CD4-positive, alpha-beta T cell (primary cell): ENCODE results near the gene MPHOSPH9. TPM values are rescaled to one million over a fixed set of nuclear protein-coding genes. Genes with fewer than 3 reads are reported as not detected.
A peak's percentile ranks its signal among the peaks of the same experiment; 100 is the strongest.

Source experiments
- ATAC-seq: fragments of 200-7000 bp; cut with Tn5 transposase; one replicate; pipeline ENCODE4 v1.10.0; 2022; ENCODE audit warnings: mild to moderate bottlenecking; ENCODE audit not compliant: poor library complexity
- CTCF ChIA-PET: fragments of 350-600 bp; sonication (Branson Sonifier 250); formaldehyde crosslinking; loops from one replicate; lab custom pipeline; 2021; ENCODE audit warnings: antibody characterized with exemption, inconsistent platforms; lab: Charles Lee
- POLR2A ChIA-PET: fragments of 350-600 bp; sonication (Branson Sonifier 250); formaldehyde crosslinking; loops from one replicate; lab custom pipeline; 2021; ENCODE audit warnings: antibody characterized with exemption, inconsistent platforms; lab: Charles Lee
- DNase-seq, 14 experiments: peaks; one replicate each; pipeline ENCODE4 v3.0.0-alpha.2; 2013 to 2020; ENCODE audit warnings: mixed read lengths in 2 of 14
- H3K27ac ChIP-seq, 2 donors: one replicate each; pipeline versions ENCODE4 v1.5.1 to v1.7.0; 2013; ENCODE audit warnings: low read length in 2 of 2, low read depth in 1 of 2, mild to moderate bottlenecking in 1 of 2
- H3K27me3 ChIP-seq, 2 experiments: 1 replicate in 1 of 2; 2 replicates in 1 of 2; pipeline versions ENCODE4 v1.6.1 to v1.7.0; 2013; ENCODE audit warnings: low read length in 2 of 2, control low read depth in 1 of 2, mild to moderate bottlenecking in 1 of 2, moderate library complexity in 1 of 2; ENCODE audit not compliant: insufficient read depth in 2 of 2, control insufficient read depth in 1 of 2
- H3K36me3 ChIP-seq: one replicate; pipeline ENCODE4 v1.6.1; 2013; ENCODE audit warnings: low read length, control low read depth; ENCODE audit not compliant: insufficient read depth
- H3K4me1 ChIP-seq: one replicate; pipeline ENCODE4 v1.6.1; 2013; ENCODE audit warnings: low read length, control low read depth; ENCODE audit not compliant: insufficient read depth
- H3K4me3 ChIP-seq: one replicate; pipeline ENCODE4 v1.5.1; 2013; ENCODE audit warnings: mild to moderate bottlenecking, low read length, moderate library complexity
- H3K9me3 ChIP-seq, 2 experiments: 1 replicate in 1 of 2; 2 replicates in 1 of 2; pipeline versions ENCODE4 v1.6.1 to v1.7.0; 2013; ENCODE audit warnings: low read length in 2 of 2, mild to moderate bottlenecking in 2 of 2, control low read depth in 1 of 2, moderate library complexity in 1 of 2; ENCODE audit not compliant: control insufficient read depth in 1 of 2, insufficient read depth in 1 of 2
- H3K27ac Mint-ChIP-seq: one replicate; pipeline ENCODE4 v1.8.0; 2020; ENCODE audit warnings: mixed read lengths
- H3K27me3 Mint-ChIP-seq: one replicate; pipeline ENCODE4 v1.8.0; 2021; ENCODE audit warnings: mixed read lengths
- H3K36me3 Mint-ChIP-seq: one replicate; pipeline ENCODE4 v1.8.0; 2021; ENCODE audit warnings: low read depth, mixed read lengths
- H3K4me1 Mint-ChIP-seq: one replicate; pipeline ENCODE4 v1.8.0; 2021; ENCODE audit warnings: low read depth, mixed read lengths
- H3K4me3 Mint-ChIP-seq: one replicate; pipeline ENCODE4 v1.8.0; 2020; ENCODE audit warnings: mild to moderate bottlenecking, mixed read lengths
- H3K9me3 Mint-ChIP-seq: one replicate; pipeline ENCODE4 v1.8.0; 2020; ENCODE audit warnings: mixed read lengths
- CTCF ChIP-seq: fragments of 200-600 bp; IDR thresholded peaks from one replicate; pipeline ENCODE4 v1.8.0; 2022; ENCODE audit warnings: antibody characterized with exemption, mild to moderate bottlenecking
- intact Hi-C, 2 experiments: fragments of 100-400 bp; cut with DNase I in 1 of 2; cut with micrococcal nuclease in 1 of 2; formaldehyde crosslinking; loops; one replicate each; pipeline versions ENCODE4 v1.15.1 to v1.9.0; 2023 to 2025; cut with DNase I, micrococcal nuclease
- total RNA-seq, 174 experiments: library from RNA in 2 of 174; stranded (reverse) in 2 of 174; gene quantifications; one replicate each; pipeline ENCODE4 v1.2.3 and lab custom pipeline; 2021 to 2026

The MPHOSPH9 gene
- total RNA-seq, 2 experiments from 2014 or later, result 80.9 to 84.5 TPM

DNA sequence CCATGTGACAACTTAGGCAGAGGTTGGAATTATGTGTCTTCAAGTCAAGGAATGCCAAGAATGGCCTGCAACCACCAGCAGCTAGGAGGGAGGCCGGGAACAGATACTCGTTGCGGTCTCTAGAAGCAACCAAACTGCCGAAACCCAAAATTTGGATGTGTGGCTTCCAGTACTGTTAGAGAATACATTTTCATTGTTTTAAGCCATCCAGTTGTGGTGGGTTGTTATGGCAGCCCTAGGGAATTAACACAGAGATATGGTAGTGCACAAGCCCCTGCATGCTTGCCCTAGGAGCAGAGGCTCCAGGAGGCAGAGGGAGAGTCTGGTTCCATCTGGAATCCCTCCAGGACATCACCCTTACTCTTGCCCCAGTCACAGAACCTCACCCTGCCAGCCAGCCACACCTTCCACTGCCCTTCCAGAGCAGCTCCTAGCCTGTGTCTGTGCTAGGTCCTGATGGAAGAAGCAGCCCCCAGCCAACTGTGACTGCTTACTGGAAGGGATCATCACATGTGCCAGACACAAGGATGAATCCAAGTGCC lies 101.6 kb downstream of the MPHOSPH9 start:
- Histone ChIP-seq H3K4me3 (peak overlapping the region; percentile 25), H3K4me1 (peaks cover 24% of the 10 kb centered on the region)

GRCh38 chr12:123129621-123130020 lies 103.3 kb downstream of the MPHOSPH9 start:
- no peak for TF ChIP-seq CTCF
- Histone ChIP-seq H3K4me3 (no peak overlapping the region), H3K27ac (no peak overlapping the region), H3K36me3 (no peaks in the 10 kb centered on the region), H3K4me1 (peaks cover 20% of the 10 kb centered on the region), H3K27me3 (no peaks in the 10 kb centered on the region), H3K9me3 (no peaks in the 10 kb centered on the region)
- ATAC-seq (no peak), DNase-seq (no peak)
- Mint-ChIP-seq H3K4me3 (no peak overlapping the region), H3K27me3 (no peaks in the 10 kb centered on the region), H3K36me3 (no peaks in the 10 kb centered on the region), H3K27ac (peak overlapping the region; percentile 91), H3K9me3 (no peaks in the 10 kb centered on the region), H3K4me1 (peaks cover 46% of the 10 kb centered on the region)
- intact Hi-C loops, result no loop called here
- ChIA-PET CTCF (interaction anchor here (1.6 kb wide), 1 partner anchor 54 kb away, joined by 3 read pairs; no protein-coding TSS in a partner anchor), POLR2A (interaction anchor here (0.6 kb wide), 1 partner anchor 9 kb away, joined by 3 read pairs; no protein-coding TSS in a partner anchor)

More for the DNA sequence above, 101.6 kb downstream of the MPHOSPH9 start:
- no peaks in the 10 kb centered on the region for H3K36me3 ChIP-seq
- H3K27ac ChIP-seq, result peak overlapping the region; percentile 62 to 63
- no peaks in the 10 kb centered on the region for H3K27me3 ChIP-seq
- no peaks in the 10 kb centered on the region for H3K27me3 Mint-ChIP-seq
- H3K9me3 Mint-ChIP-seq, result no peaks in the 10 kb centered on the region
- ChIA-PET POLR2A (interaction anchor here (0.7 to 2.7 kb wide), 8 partner anchors 9 to 102 kb away, joined by 3 to 47 read pairs (median 6); partner anchors contain the start of genes MPHOSPH9 and MTRFR), CTCF (interaction anchor here (0.8 to 1.5 kb wide), 2 partner anchors 25 to 56 kb away, joined by 3 read pairs; no protein-coding TSS in a partner anchor)
- peak overlapping the region; percentile 91 for H3K27ac Mint-ChIP-seq
- H3K4me3 Mint-ChIP-seq, result peak overlapping the region; percentile 49
- H3K4me1 Mint-ChIP-seq, result peaks cover 56% of the 10 kb centered on the region
- no peaks in the 10 kb centered on the region for H3K9me3 ChIP-seq
- no peak for DNase-seq
- ATAC-seq, result no peak
- peaks cover 3% of the 10 kb centered on the region for H3K36me3 Mint-ChIP-seq
- no peak for TF ChIP-seq CTCF
- intact Hi-C loops, result no loop called here

DNA sequence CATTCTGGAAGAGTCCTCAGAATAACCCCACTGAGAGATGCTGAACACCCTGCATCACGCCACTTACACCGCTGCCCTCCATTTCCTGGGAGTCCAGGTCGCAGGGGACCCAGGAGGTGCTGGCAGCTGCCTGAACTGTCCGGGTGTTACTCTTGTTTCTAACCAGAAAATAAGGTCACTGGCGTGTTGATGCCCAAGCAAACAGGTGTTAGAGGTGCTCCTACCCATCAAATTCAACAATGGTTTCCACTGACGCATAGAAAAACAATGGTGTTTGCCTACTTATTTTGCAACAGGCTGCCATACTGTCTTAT lies 105.8 kb downstream of the MPHOSPH9 start:
- Histone ChIP-seq H3K27ac (no peak overlapping the region), H3K4me1 (peaks cover 33% of the 10 kb centered on the region), H3K9me3 (no peaks in the 10 kb centered on the region), H3K27me3 (no peaks in the 10 kb centered on the region), H3K36me3 (no peaks in the 10 kb centered on the region), H3K4me3 (no peak overlapping the region)
- no peak overlapping the region for H3K4me3 Mint-ChIP-seq
- no peak for ATAC-seq
- H3K27ac Mint-ChIP-seq, result no peak overlapping the region
- H3K27me3 Mint-ChIP-seq, result no peaks in the 10 kb centered on the region
- no peak for TF ChIP-seq CTCF
- no peak for DNase-seq
- intact Hi-C loops, result no loop called here
- no peaks in the 10 kb centered on the region for H3K36me3 Mint-ChIP-seq
- no peaks in the 10 kb centered on the region for H3K9me3 Mint-ChIP-seq
- POLR2A ChIA-PET, result no interaction called here
- H3K4me1 Mint-ChIP-seq, result peaks cover 39% of the 10 kb centered on the region
- CTCF ChIA-PET, result no interaction called here
